Ishikawa (cell line): ENCODE measurements around the gene DIAPH3.

Experiments
- CEBPB ChIP-seq: IDR thresholded peaks from 2 replicates; pipeline ENCODE4 v1.6.1; 2012
- CREB1 ChIP-seq: IDR thresholded peaks from 2 replicates; pipeline ENCODE4 v1.6.1; 2012; ENCODE audit warnings: low read depth
- EGR1 ChIP-seq: IDR thresholded peaks from 2 replicates; pipeline ENCODE4 v1.6.1; 2012
- EP300 ChIP-seq: IDR thresholded peaks from 2 replicates; pipeline ENCODE4 v1.6.1; 2012; ENCODE audit warnings: borderline replicate concordance
- FOXM1 ChIP-seq: IDR thresholded peaks from 2 replicates; pipeline ENCODE4 v1.6.1; 2012; ENCODE audit warnings: low read depth, borderline replicate concordance
- NFIC ChIP-seq: IDR thresholded peaks from 2 replicates; pipeline ENCODE4 v1.6.1; 2012
- RAD21 ChIP-seq: IDR thresholded peaks from 2 replicates; pipeline ENCODE4 v1.6.1; 2012; ENCODE audit warnings: low read depth
- TAF1 ChIP-seq: IDR thresholded peaks from 2 replicates; pipeline ENCODE4 v1.6.1; 2012; ENCODE audit warnings: low read depth, mild to moderate bottlenecking
- TCF12 ChIP-seq: IDR thresholded peaks from 2 replicates; pipeline ENCODE4 v1.6.1; 2012; ENCODE audit warnings: low read depth
- TEAD4 ChIP-seq: IDR thresholded peaks from 2 replicates; pipeline ENCODE4 v1.6.1; 2012
- YY1 ChIP-seq: IDR thresholded peaks from 2 replicates; pipeline ENCODE4 v1.6.1; 2012; ENCODE audit warnings: low read depth
- ZBTB7A ChIP-seq: IDR thresholded peaks from 2 replicates; pipeline ENCODE4 v1.6.1; 2012; ENCODE audit warnings: low read depth
- TF ChIP-seq, protein P1 (sequence below): IDR thresholded peaks from 2 replicates; pipeline ENCODE4 v1.6.1; 2012; ENCODE audit warnings: low read depth, mild to moderate bottlenecking
- TF ChIP-seq, protein P2 (sequence below): IDR thresholded peaks from 2 replicates; pipeline ENCODE4 v1.6.1; 2012
- TF ChIP-seq, protein P3 (sequence below): IDR thresholded peaks from 2 replicates; pipeline ENCODE4 v1.6.1; 2012

The DIAPH3 gene

DNA sequence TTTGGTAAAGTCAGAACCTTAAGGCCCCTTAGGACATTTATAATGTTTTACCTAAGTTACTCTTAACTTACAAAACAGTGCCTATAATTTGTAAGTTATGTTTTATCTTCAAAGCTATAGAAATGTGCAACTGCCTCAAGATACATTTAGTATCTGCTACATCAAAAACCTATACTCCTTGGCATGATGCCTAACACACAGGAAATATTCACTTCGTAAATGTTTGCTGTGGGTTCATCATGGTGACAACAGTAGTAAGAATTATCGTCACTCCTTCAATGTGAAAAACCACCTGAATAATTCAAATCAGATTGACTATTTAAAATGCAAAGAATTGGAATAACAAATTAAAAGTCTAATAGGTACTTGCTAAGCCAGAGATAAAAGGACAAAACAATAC is 184.1 kb downstream of the DIAPH3 start:
- no peak for TF ChIP-seq EP300
- TF ChIP-seq ZBTB7A: no peak
- TF ChIP-seq CREB1: no peak
- no peak for TF ChIP-seq CEBPB
- TF ChIP-seq, protein P1, sequence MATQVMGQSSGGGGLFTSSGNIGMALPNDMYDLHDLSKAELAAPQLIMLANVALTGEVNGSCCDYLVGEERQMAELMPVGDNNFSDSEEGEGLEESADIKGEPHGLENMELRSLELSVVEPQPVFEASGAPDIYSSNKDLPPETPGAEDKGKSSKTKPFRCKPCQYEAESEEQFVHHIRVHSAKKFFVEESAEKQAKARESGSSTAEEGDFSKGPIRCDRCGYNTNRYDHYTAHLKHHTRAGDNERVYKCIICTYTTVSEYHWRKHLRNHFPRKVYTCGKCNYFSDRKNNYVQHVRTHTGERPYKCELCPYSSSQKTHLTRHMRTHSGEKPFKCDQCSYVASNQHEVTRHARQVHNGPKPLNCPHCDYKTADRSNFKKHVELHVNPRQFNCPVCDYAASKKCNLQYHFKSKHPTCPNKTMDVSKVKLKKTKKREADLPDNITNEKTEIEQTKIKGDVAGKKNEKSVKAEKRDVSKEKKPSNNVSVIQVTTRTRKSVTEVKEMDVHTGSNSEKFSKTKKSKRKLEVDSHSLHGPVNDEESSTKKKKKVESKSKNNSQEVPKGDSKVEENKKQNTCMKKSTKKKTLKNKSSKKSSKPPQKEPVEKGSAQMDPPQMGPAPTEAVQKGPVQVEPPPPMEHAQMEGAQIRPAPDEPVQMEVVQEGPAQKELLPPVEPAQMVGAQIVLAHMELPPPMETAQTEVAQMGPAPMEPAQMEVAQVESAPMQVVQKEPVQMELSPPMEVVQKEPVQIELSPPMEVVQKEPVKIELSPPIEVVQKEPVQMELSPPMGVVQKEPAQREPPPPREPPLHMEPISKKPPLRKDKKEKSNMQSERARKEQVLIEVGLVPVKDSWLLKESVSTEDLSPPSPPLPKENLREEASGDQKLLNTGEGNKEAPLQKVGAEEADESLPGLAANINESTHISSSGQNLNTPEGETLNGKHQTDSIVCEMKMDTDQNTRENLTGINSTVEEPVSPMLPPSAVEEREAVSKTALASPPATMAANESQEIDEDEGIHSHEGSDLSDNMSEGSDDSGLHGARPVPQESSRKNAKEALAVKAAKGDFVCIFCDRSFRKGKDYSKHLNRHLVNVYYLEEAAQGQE: no peak
- TF ChIP-seq RAD21: no peak
- no peak for TF ChIP-seq NFIC
- TF ChIP-seq YY1: no peak

DNA sequence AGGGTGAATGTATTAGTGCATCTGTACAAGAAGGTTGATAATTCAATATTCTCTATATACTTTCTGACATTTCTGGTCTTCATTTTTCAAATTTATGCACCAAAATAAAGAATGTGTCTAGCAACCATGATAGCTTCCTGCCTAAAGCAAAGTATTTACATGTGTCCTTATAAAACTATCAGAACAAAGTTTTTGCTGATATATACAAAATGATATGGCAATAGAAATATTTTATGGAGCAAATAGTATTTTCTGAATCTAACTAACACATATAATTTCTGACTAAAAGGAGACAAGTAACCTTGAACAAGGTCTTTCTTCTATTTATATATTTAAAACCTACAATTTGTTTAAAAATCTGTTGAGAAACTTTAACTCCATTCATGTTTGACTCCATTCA is 184.9 kb downstream of the DIAPH3 start:
- TF ChIP-seq, protein P2, sequence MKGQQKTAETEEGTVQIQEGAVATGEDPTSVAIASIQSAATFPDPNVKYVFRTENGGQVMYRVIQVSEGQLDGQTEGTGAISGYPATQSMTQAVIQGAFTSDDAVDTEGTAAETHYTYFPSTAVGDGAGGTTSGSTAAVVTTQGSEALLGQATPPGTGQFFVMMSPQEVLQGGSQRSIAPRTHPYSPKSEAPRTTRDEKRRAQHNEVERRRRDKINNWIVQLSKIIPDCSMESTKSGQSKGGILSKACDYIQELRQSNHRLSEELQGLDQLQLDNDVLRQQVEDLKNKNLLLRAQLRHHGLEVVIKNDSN: no peak
- TF ChIP-seq, protein P3, sequence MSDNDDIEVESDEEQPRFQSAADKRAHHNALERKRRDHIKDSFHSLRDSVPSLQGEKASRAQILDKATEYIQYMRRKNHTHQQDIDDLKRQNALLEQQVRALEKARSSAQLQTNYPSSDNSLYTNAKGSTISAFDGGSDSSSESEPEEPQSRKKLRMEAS: no peak
- TF ChIP-seq ZBTB7A (no peak), CREB1 (no peak), RAD21 (no peak), NFIC (no peak), TCF12 (no peak), EGR1 (no peak), TAF1 (no peak), YY1 (no peak), EP300 (no peak), FOXM1 (no peak), TEAD4 (no peak), CEBPB (no peak)
- TF ChIP-seq, protein P1: no peak

DNA sequence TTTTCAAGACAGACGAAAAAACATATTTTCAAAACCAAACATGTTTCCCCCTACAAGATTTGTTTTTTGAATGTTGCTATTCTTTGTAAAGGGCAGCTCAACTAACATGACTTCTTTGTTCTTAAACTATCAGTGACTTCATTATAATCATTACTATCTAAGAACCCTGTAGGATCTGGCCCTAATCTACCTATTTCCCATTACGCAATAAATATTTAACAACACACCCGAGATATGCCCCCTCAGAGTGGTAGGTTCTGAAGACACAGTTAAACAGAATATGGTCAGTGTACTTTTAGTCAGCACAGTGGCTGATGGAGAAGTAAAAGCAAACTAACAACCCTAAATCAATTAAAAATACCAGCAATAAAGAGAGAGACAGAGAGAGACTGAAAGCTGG is 186.9 kb downstream of the DIAPH3 start:
- TF ChIP-seq, protein P3: no peak
- TF ChIP-seq CEBPB (no peak), TCF12 (no peak), TAF1 (no peak), YY1 (no peak), RAD21 (no peak)

DNA sequence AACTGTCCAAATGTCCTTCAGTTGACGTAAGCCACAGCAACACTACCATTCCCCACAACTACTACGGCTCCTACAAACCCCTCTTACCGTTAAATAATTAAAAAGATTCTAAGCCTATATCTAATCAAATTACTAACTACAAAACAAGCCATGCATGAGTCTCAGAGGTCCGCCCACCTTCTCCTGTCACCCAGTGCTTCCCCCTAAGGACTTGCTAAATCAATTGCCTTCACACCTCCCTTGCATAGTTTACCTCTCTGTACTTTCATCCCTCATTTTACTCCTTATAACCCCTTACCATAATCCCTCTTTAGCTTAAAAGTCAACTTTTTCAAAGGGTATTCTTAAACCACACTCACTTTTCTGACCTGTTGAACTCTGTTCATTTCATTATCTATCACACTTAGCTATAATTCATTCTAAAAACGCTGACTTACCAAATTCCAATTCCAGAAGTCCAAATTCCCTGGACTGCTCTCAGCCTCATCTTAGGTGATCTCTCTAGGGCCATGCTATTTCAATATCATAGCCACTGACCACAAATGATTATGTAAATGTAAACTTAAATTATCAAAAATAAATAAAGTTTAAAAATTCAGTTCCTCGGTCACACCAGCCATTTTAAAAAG is 187.8 kb downstream of the DIAPH3 start:
- TF ChIP-seq TAF1 (no peak), ZBTB7A (no peak), CEBPB (no peak), FOXM1 (no peak), TEAD4 (no peak), CREB1 (no peak), TCF12 (no peak), EP300 (no peak), YY1 (no peak), EGR1 (no peak), NFIC (no peak)
- TF ChIP-seq, protein P3: no peak
- TF ChIP-seq, protein P1: no peak

DNA sequence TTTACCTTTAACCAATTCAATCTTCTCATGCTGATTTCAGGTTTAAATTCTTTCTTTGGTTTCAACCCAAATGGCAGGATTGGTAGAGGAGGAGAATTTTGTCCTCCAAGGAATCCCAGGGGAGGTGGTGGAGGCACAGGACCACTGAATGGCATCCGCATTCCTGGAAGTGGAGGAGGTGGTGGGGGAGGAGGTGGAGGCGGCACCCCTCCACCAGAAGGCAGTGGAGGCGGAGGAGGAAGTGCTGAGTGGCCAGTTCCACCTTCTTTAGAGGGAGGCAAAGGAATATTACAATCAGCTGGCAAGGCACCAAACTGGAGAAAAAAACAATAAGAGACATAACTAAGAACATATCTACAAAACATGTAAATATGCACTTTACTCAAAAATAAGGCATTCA is 192.9 kb downstream of the DIAPH3 start:
- TF ChIP-seq, protein P2: no peak
- TF ChIP-seq CEBPB (no peak), ZBTB7A (no peak), TEAD4 (no peak), TAF1 (no peak), RAD21 (no peak), TCF12 (no peak), YY1 (no peak), EP300 (no peak), CREB1 (no peak), EGR1 (no peak), NFIC (no peak), FOXM1 (no peak)
- TF ChIP-seq, protein P3: no peak
- TF ChIP-seq, protein P1: no peak
